IMR-90 (cell line): Measurements from ENCODE around the gene TRIM38. TPM values are rescaled to one million over a fixed set of nuclear protein-coding genes. Genes with fewer than 3 reads are reported as not detected.

Experiments
- ATAC-seq: fragments of 200-7000 bp; cut with Tn5 transposase; 2 replicates; pipeline ENCODE4 v1.9.1; 2020; ENCODE audit warnings: low read depth, mild to moderate bottlenecking, moderate library complexity
- BruUV-seq: library from RNA; stranded (reverse); fragments of 400-500 nt; replicated peaks from 2 replicates; lab custom pipeline; 2021; lab: Mats Ljungman, UMichigan
- CTCF ChIA-PET: fragments of 300-600 bp; formaldehyde crosslinking; extraction: SDS; loops from one replicate; lab custom pipeline; 2021; ENCODE audit warnings: antibody characterized with exemption; lab: Yijun Ruan, JAX
- POLR2A ChIA-PET: fragments of 300-600 bp; sonication (Branson Sonifier 250); formaldehyde crosslinking; loops from one replicate; lab custom pipeline; 2022; ENCODE audit warnings: antibody characterized with exemption; ENCODE audit not compliant: unreplicated experiment; lab: Charles Lee
- DNase-seq: peaks from one replicate; pipeline ENCODE4 v3.0.0; 2013
- H2AFZ ChIP-seq: replicated peaks from 2 replicates; pipeline ENCODE3; 2013; ENCODE audit warnings: low read length, mild to moderate bottlenecking; ENCODE audit not compliant: poor library complexity
- H2AK5ac ChIP-seq: 2 replicates; pipeline ENCODE4 v1.6.1; 2013; ENCODE audit warnings: low read depth, low read length, inconsistent platforms
- H2AK9ac ChIP-seq: replicated peaks from 2 replicates; pipeline ENCODE3; 2013; ENCODE audit warnings: mild to moderate bottlenecking, low read depth, low read length, moderate library complexity; ENCODE audit not compliant: poor library complexity
- H2BK120ac ChIP-seq: 2 replicates; pipeline ENCODE4 v1.6.1; 2013; ENCODE audit warnings: low read depth, low read length, inconsistent platforms
- H2BK15ac ChIP-seq: 3 replicates; pipeline ENCODE4 v1.6.1; 2013; ENCODE audit warnings: low read depth, low read length, inconsistent platforms
- H2BK20ac ChIP-seq: 2 replicates; pipeline ENCODE4 v1.6.1; 2013; ENCODE audit warnings: low read depth, mild to moderate bottlenecking, inconsistent platforms, low read length, moderate library complexity
- H2BK5ac ChIP-seq: 2 replicates; pipeline ENCODE4 v1.6.1; 2013; ENCODE audit warnings: mild to moderate bottlenecking, low read depth, low read length, inconsistent platforms; ENCODE audit not compliant: poor library complexity, severe bottlenecking
- H3K14ac ChIP-seq: replicated peaks from 2 replicates; pipeline ENCODE4 v1.6.1; 2013; ENCODE audit warnings: low read depth, low read length, inconsistent platforms
- H3K18ac ChIP-seq: 2 replicates; pipeline ENCODE4 v1.6.1; 2013; ENCODE audit warnings: low read depth, low read length, control low read depth
- H3K23ac ChIP-seq: 2 replicates; pipeline ENCODE4 v1.6.1; 2013; ENCODE audit warnings: low read depth, low read length, inconsistent platforms
- H3K27ac ChIP-seq: 2 replicates; pipeline ENCODE4 v1.5.1; 2013; ENCODE audit warnings: mild to moderate bottlenecking, control low read depth, low read length; ENCODE audit not compliant: insufficient read depth
- H3K27me3 ChIP-seq: 2 replicates; pipeline ENCODE4 v1.6.1; 2013; ENCODE audit warnings: low read length; ENCODE audit not compliant: control insufficient read depth, insufficient read depth
- H3K36me3 ChIP-seq: 2 replicates; pipeline ENCODE4 v1.6.1; 2013; ENCODE audit warnings: low read length, mixed read lengths; ENCODE audit not compliant: control insufficient read depth, insufficient read depth
- H3K4ac ChIP-seq: 2 replicates; pipeline ENCODE4 v1.6.1; 2013; ENCODE audit warnings: low read depth, low read length, inconsistent platforms
- H3K4me1 ChIP-seq: 2 replicates; pipeline ENCODE4 v1.6.1; 2013; ENCODE audit warnings: low read length, mixed read lengths; ENCODE audit not compliant: control insufficient read depth, insufficient read depth
- H3K4me2 ChIP-seq: 2 replicates; pipeline ENCODE4 v1.6.1; 2013; ENCODE audit warnings: low read depth, mild to moderate bottlenecking, control low read depth, low read length, moderate library complexity
- H3K4me3 ChIP-seq: 2 replicates; pipeline ENCODE4 v1.5.1; 2013; ENCODE audit warnings: low read depth, mild to moderate bottlenecking, control low read depth, low read length, moderate library complexity; ENCODE audit not compliant: insufficient read depth
- H3K56ac ChIP-seq: 2 replicates; pipeline ENCODE4 v1.6.1; 2013; ENCODE audit warnings: low read length, inconsistent platforms; ENCODE audit not compliant: insufficient read depth; ENCODE audit errors: extremely low read depth
- H3K79me1 ChIP-seq, 2 experiments: 2 replicates each; pipeline ENCODE4 v1.6.1; 2013; ENCODE audit warnings: low read length in 2 of 2, inconsistent platforms in 1 of 2, low read depth in 1 of 2
- H3K9ac ChIP-seq: 2 replicates; pipeline ENCODE4 v1.6.1; 2013; ENCODE audit warnings: low read depth, low read length, control low read depth
- H3K9me1 ChIP-seq: 2 replicates; pipeline ENCODE4 v1.6.1; 2013; ENCODE audit warnings: low read length, inconsistent platforms; ENCODE audit not compliant: insufficient read depth
- H3K9me3 ChIP-seq: 2 replicates; pipeline ENCODE4 v1.6.1; 2013; ENCODE audit warnings: low read length; ENCODE audit not compliant: control insufficient read depth, insufficient read depth
- H4K20me1 ChIP-seq: 2 replicates; pipeline ENCODE4 v1.6.1; 2013; ENCODE audit warnings: low read length, inconsistent platforms; ENCODE audit not compliant: insufficient read depth
- H4K5ac ChIP-seq: 2 replicates; pipeline ENCODE4 v1.6.1; 2013; ENCODE audit warnings: mild to moderate bottlenecking, low read depth, low read length, control low read depth
- H4K8ac ChIP-seq, 2 experiments: 2 replicates each; pipeline ENCODE4 v1.6.1; 2013; ENCODE audit warnings: low read depth in 2 of 2, low read length in 2 of 2, control low read depth in 1 of 2, inconsistent platforms in 1 of 2
- H4K91ac ChIP-seq: 2 replicates; pipeline ENCODE4 v1.6.1; 2013; ENCODE audit warnings: low read depth, low read length, inconsistent platforms; ENCODE audit not compliant: insufficient read depth
- BHLHE40 ChIP-seq: fragments of 150-350 bp; IDR thresholded peaks from 2 replicates; pipeline ENCODE4 v1.6.1; 2016; ENCODE audit warnings: mild to moderate bottlenecking, low read depth, low read length
- CEBPB ChIP-seq: IDR thresholded peaks from 2 replicates; pipeline ENCODE4 v1.6.1; 2012; ENCODE audit warnings: low read depth, low read length, improper control_type of control experiment
- CHD1 ChIP-seq: IDR thresholded peaks from 2 replicates; pipeline ENCODE4 v1.6.1; 2012; ENCODE audit warnings: low read depth, low read length, improper control_type of control experiment
- FOS ChIP-seq: fragments of 150-350 bp; IDR thresholded peaks from 2 replicates; pipeline ENCODE4 v1.6.1; 2016; ENCODE audit warnings: low read depth, low read length
- MAFK ChIP-seq: IDR thresholded peaks from 2 replicates; pipeline ENCODE4 v1.6.1; 2012; ENCODE audit warnings: low read depth, low read length, improper control_type of control experiment
- MAZ ChIP-seq: IDR thresholded peaks from 2 replicates; pipeline ENCODE4 v1.6.1; 2012; ENCODE audit warnings: low read depth, mild to moderate bottlenecking, low read length, improper control_type of control experiment, moderate library complexity, borderline replicate concordance
- MXI1 ChIP-seq: IDR thresholded peaks from 2 replicates; pipeline ENCODE4 v1.6.1; 2012; ENCODE audit warnings: low read depth, mild to moderate bottlenecking, low read length, moderate library complexity, borderline replicate concordance
- NFE2L2 ChIP-seq: fragments of 150-350 bp; IDR thresholded peaks from 2 replicates; pipeline ENCODE4 v1.6.1; 2016; ENCODE audit warnings: low read depth, mild to moderate bottlenecking, low read length
- POLR2A ChIP-seq: IDR thresholded peaks from 2 replicates; pipeline ENCODE4 v1.6.1; 2012; ENCODE audit warnings: mild to moderate bottlenecking, low read depth, low read length
- RAD21 ChIP-seq: IDR thresholded peaks from 2 replicates; pipeline ENCODE4 v1.6.1; 2012; ENCODE audit warnings: low read length, improper control_type of control experiment
- RCOR1 ChIP-seq: IDR thresholded peaks from 2 replicates; pipeline ENCODE4 v1.6.1; 2012; ENCODE audit warnings: mild to moderate bottlenecking, low read length, improper control_type of control experiment; ENCODE audit not compliant: insufficient replicate concordance
- RFX5 ChIP-seq: IDR thresholded peaks from 2 replicates; pipeline ENCODE4 v1.8.0; 2012; ENCODE audit warnings: low read depth, mild to moderate bottlenecking, low read length, moderate library complexity
- SMC3 ChIP-seq: fragments of 150-350 bp; IDR thresholded peaks from 2 replicates; pipeline ENCODE4 v1.6.1; 2016; ENCODE audit warnings: low read depth, mild to moderate bottlenecking, antibody characterized with exemption, low read length, moderate library complexity
- WGBS, 2 experiments: methylation state at CpG; one replicate each; pipeline versions ENCODE4 v1.1.5 to v1.1.7; 2013; ENCODE audit warnings: missing lambda C conversion rate in 2 of 2; ENCODE audit not compliant: insufficient read length in 1 of 2; ENCODE audit errors: extremely low coverage in 2 of 2; 5-methylcytosine and 5-hydroxymethylcytosine counted together
- dilution Hi-C: fragments of 300-500 bp; cut with HindIII; formaldehyde crosslinking; loops from one replicate; pipeline ENCODE4 v1.14.3; 2018; ENCODE audit warnings: low sequenced_read_pairs; ENCODE audit not compliant: unreplicated experiment
- in situ Hi-C: fragments of 300-500 bp; cut with MboI; formaldehyde crosslinking; loops from 3 replicates; pipeline ENCODE4 v1.14.3; 2019; ENCODE audit warnings: low sequenced_read_pairs, inconsistent platforms, mixed read lengths
- intact Hi-C: fragments of 100-400 bp; cut with micrococcal nuclease; formaldehyde crosslinking; loops from 2 replicates; pipeline ENCODE4 v1.10.0; 2022
- polyA plus RNA-seq, 3 experiments: library from polyadenylated mRNA; depleted of rRNA; stranded (reverse); fragments of >200 nt; gene quantifications; 2 replicates each; pipeline ENCODE4 v1.2.3, GENCODE V29; 2012; ENCODE audit warnings: low replicate concordance in 1 of 3
- total RNA-seq: library from RNA; depleted of rRNA; stranded (reverse); fragments of >200 nt; gene quantifications from 2 replicates; pipeline ENCODE4 v1.2.3, GENCODE V29; 2012
- TF ChIP-seq, protein P1 (sequence below): conservative IDR thresholded peaks from 2 replicates; pipeline ENCODE4 v1.5.1; 2012; ENCODE audit warnings: mild to moderate bottlenecking, low read depth, low read length, improper control_type of control experiment
- TF ChIP-seq, protein P2 (sequence below): fragments of 150-350 bp; IDR thresholded peaks from 2 replicates; pipeline ENCODE4 v1.6.1; 2016; ENCODE audit warnings: low read depth, mild to moderate bottlenecking, low read length, moderate library complexity, borderline replicate concordance
- TF ChIP-seq, protein P3 (sequence below): fragments of 150-350 bp; IDR thresholded peaks from 2 replicates; pipeline ENCODE4 v1.6.1; 2017; ENCODE audit warnings: mild to moderate bottlenecking, antibody characterized with exemption, low read length, low read depth

The TRIM38 gene
- total and polyA plus RNA-seq, 2 of the 4 experiments (the other 2 are of a cell fraction): 4.1 to 6.3 TPM

- 100% methylated on average over 1 of the region's 5 CpGs; no CpG with 5 or more reads in 1 of the 2 experiments for WGBS, 2 experiments
- Histone ChIP-seq H2BK120ac (no peak overlapping the region), H3K4me1 (peaks cover 11% of the 10 kb centered on the region), H3K9me1 (peaks cover 12% of the 10 kb centered on the region), H3K18ac (no peak overlapping the region), H3K79me1 (peaks cover 27 to 28% of the 10 kb centered on the region in 2 experiments), H4K8ac (no peak overlapping the region; a peak in 1 of 4 replicates), H3K4ac (no peak overlapping the region), H3K23ac (no peak overlapping the region), H4K5ac (no peak overlapping the region), H3K14ac (no peak overlapping the region), H4K91ac (no peak overlapping the region), H2BK5ac (no peak overlapping the region), H2AFZ (no peak overlapping the region), H3K56ac (no peak overlapping the region), H3K27me3 (no peaks in the 10 kb centered on the region), H2BK15ac (no peak overlapping the region; the same call in 2 of the 3 replicates), H3K36me3 (peaks cover 46% of the 10 kb centered on the region), H2AK5ac (no peak overlapping the region), H3K4me2 (no peak overlapping the region), H3K9me3 (no peaks in the 10 kb centered on the region), H4K20me1 (peaks cover 6% of the 10 kb centered on the region; the same call in 1 of the 2 replicates), H3K4me3 (no peak overlapping the region), H2AK9ac (no peak overlapping the region), H3K9ac (no peak overlapping the region), H2BK20ac (no peak overlapping the region), H3K27ac (no peak overlapping the region)
- no peak for TF ChIP-seq POLR2A
- no peak for TF ChIP-seq RCOR1
- TF ChIP-seq BHLHE40: no peak
- TF ChIP-seq FOS: no peak
- no peak for TF ChIP-seq NFE2L2
- TF ChIP-seq, protein P1, sequence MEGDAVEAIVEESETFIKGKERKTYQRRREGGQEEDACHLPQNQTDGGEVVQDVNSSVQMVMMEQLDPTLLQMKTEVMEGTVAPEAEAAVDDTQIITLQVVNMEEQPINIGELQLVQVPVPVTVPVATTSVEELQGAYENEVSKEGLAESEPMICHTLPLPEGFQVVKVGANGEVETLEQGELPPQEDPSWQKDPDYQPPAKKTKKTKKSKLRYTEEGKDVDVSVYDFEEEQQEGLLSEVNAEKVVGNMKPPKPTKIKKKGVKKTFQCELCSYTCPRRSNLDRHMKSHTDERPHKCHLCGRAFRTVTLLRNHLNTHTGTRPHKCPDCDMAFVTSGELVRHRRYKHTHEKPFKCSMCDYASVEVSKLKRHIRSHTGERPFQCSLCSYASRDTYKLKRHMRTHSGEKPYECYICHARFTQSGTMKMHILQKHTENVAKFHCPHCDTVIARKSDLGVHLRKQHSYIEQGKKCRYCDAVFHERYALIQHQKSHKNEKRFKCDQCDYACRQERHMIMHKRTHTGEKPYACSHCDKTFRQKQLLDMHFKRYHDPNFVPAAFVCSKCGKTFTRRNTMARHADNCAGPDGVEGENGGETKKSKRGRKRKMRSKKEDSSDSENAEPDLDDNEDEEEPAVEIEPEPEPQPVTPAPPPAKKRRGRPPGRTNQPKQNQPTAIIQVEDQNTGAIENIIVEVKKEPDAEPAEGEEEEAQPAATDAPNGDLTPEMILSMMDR: no peak
- TF ChIP-seq CHD1: no peak
- TF ChIP-seq CEBPB: no peak
- TF ChIP-seq SMC3: no peak
- no peak for TF ChIP-seq MXI1
- TF ChIP-seq MAZ: no peak
- TF ChIP-seq RAD21: no peak
- no peak for TF ChIP-seq MAFK
- TF ChIP-seq, protein P2, sequence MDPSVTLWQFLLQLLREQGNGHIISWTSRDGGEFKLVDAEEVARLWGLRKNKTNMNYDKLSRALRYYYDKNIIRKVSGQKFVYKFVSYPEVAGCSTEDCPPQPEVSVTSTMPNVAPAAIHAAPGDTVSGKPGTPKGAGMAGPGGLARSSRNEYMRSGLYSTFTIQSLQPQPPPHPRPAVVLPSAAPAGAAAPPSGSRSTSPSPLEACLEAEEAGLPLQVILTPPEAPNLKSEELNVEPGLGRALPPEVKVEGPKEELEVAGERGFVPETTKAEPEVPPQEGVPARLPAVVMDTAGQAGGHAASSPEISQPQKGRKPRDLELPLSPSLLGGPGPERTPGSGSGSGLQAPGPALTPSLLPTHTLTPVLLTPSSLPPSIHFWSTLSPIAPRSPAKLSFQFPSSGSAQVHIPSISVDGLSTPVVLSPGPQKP: no peak
- no peak for TF ChIP-seq RFX5
- TF ChIP-seq, protein P3, sequence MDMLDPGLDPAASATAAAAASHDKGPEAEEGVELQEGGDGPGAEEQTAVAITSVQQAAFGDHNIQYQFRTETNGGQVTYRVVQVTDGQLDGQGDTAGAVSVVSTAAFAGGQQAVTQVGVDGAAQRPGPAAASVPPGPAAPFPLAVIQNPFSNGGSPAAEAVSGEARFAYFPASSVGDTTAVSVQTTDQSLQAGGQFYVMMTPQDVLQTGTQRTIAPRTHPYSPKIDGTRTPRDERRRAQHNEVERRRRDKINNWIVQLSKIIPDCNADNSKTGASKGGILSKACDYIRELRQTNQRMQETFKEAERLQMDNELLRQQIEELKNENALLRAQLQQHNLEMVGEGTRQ: no peak
- no TSS peak for BruUV-seq
- CTCF ChIA-PET: interaction anchor here (0.9 to 1.3 kb wide), 2 partner anchors 11 to 20 kb away, joined by 3 to 8 read pairs; no protein-coding TSS in a partner anchor
- DNase-seq (no peak), ATAC-seq (no peak)
- in situ Hi-C loops (no loop called here), dilution Hi-C loops (no loop called here), intact Hi-C loops (no loop called here)
- POLR2A ChIA-PET: interaction anchor here (0.5 kb wide), 1 partner anchor 49 kb away, joined by 3 read pairs; no protein-coding TSS in a partner anchor
Observed at GRCh38 chr6:25972902-25973301, 10.3 kb downstream of the TRIM38 start.
